CD4-positive, alpha-beta T cell treated with Interleukin-4 for 4 hours (primary cell): ENCODE results near the gene LIMA1.
"Not testable (repeated sequence)": the region's sequence is repeated elsewhere in the genome, so short reads cannot be mapped to it uniquely, and the experiment has no call there.

Experiments used
- DNase-seq: peaks from one replicate; pipeline ENCODE4 v3.0.0-alpha.2; 2020

The LIMA1 gene

GRCh38 chr12:50246873-50247612 lies 36.3 kb downstream of the LIMA1 start:
- DNase-seq: peak; percentile 47

DNA sequence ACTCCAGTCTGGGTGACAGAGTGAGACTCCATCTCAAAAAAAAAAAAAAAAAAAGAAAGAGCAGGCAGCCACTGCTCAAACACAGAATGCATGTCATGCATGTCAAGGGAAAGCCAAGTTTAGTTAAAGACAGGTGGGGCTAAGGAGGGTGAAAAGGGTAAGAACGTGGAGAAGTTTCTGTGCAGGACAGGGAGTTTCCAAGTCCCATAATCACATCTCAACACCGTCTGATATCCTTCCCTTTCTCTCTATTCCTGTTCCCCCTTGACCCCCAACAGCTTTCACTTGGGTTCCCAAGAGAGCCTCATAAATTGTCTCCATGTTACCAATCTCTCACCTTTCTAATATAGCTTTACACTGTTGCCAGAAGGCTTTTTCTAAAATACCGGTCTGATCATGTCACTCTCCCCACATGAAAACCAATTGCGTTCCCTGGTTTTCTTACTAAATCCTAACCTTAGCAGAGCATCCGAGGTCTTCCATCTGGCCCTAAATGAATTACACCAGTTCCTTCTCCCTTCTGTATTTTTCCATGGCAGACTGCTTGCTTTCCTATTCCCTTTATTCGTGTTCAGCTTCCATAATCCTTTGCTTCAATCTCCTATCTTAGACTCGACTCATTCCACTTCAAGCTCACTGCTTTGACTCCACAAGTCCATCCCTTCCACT lies 37.0 kb downstream of the LIMA1 start:
- DNase-seq: no peak

DNA sequence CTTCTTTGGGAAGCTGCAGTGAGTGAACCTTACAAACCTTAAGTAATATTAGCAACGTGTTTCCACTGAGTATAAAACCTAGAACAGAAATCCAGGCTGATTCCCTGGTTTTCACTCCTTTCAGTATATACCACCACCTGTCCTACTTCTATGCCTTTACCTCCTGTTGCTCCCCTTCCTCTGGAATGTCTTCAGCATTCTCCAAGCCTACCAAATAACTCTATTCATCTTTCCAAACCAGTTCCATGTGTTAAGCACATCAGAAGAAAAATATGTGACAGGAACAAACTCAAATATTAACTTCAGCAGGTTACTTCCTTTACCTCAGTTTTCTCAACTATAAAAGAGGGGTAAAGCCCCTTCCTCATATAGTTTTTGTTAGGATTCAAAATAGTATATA lies 39.8 kb downstream of the LIMA1 start:
- no peak for DNase-seq

DNA sequence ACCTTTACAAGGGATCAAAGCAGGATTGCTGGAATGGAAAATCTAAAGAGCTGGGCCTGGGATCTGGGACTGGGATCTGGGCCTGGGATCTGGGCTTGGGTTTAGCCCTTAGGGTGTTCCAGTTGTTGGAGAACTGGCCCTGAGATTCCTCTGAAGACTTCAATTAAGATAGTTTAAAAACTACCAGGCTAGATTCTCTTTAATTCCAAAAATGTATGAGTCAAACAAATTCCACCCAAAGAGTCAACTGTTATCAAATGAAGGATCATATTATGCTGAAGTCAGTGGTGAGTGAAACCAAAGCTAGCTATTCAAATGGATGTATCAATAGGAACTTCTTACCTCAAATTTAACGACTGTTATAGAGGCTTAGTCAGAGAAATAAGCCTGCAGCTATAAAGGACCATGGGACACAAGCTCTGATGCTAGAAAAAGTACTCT lies 40.5 kb downstream of the LIMA1 start:
- DNase-seq: no peak

GRCh38 chr12:50241178-50241577 lies 42.1 kb downstream of the LIMA1 start:
- no peak for DNase-seq

- no peak for DNase-seq
Measured at GRCh38 chr12:50240792-50241114, 42.6 kb downstream of the LIMA1 start.

DNA sequence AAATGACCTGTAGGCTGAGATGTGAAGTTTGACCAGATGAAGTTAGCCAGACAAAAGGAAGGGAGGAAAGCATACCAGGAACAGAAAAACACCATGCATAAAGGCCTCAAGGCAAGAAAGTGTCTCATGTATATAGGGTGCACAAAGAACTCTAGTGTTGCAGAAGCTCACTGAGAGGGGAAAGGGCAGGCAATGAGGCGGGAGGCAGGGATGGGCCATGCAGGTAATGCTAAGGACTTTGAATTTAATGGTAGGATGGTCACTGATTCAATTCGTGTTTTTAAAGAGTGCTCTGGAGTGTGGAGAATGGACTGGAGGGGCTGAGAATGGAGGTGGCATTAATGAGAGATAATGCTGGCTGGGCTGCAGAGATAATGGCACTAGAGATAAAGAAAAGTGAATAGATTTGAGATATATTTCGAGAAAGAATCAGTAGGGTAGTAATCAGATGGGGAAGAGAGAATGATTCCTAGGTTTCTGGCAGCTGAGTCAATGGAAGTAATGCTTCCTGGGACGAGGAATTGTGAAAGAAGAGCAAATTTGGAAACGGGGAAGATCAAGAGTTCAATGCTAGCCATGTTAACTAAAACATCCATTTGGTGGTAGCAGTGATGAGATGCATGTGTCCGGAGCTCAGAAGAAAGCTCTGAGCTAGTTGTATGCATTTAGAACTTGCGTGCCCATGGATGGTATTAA lies 43.1 kb downstream of the LIMA1 start:
- no peak for DNase-seq

DNA sequence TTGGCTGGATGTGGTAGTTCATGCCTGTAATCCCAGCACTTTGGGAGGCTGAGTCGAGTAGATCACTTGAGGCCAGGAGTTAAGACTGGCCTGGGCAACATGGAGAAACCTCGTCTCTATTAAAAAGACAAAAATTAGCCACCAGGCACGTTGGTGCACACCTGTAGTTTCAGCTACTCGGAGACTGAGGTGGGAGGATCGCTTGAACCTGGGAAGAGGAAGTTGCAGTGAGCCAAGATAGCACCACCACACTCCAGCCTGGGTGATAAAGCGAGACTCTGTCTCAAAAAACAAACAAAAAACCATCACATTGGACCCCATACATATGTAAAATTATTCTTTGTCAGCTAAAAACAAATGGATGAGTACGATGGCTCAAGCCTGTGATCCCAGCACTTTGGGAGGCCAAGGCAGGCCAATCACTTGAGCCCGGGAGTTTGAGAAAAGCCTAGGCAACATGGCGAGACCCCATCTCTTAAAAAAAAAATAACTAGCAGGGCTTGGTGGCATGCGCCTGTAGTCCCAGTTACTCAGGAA lies 43.9 kb downstream of the LIMA1 start:
- DNase-seq: no peak

- DNase-seq: no peak
Measured at GRCh38 chr12:50234347-50234746, 49.0 kb downstream of the LIMA1 start.

DNA sequence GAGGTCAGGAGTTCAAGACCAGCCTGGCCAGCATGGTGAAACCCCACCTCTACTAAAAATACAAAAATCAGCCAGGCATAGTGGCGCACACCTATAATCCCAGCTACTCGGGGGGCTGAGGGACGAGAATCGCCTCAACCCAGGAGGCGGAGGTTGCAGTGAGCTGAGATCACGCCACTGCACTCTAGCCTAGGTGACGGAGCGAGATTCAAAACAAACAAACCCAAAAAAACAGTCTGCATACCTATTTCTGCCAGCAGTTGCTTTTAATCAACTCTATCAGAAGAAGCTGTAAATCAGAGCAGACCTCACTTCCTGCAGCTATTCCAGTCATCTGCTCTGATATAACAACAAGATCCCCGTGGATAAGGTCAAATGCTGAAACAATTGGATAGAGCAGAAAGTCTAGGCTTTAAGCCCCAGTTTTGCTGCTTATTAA lies 50.5 kb downstream of the LIMA1 start:
- no peak for DNase-seq

- no peak for DNase-seq
Measured at GRCh38 chr12:50232206-50232605, 51.1 kb downstream of the LIMA1 start.

DNA sequence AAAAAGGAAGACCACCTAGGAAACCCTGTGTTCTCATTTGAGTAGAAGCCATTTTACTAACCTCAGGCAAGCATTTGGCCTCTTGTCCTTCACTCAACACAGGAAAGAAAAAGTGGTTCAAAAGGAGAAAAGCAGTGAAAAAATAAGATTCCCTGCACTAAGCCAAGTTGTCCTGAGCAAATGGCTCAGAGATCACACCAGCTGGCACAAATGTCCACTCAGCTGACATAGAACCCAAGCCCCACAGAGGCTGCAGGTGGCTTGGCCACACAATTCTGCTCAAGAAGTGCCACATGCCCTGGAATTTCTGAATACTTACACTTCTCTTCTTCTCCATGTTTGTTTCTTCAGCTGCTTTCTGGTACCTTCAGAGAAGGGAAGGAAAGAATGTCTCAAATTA lies 52.0 kb downstream of the LIMA1 start:
- no peak for DNase-seq

- DNase-seq: no peak
Measured at GRCh38 chr12:50230217-50230616, 53.1 kb downstream of the LIMA1 start.

DNA sequence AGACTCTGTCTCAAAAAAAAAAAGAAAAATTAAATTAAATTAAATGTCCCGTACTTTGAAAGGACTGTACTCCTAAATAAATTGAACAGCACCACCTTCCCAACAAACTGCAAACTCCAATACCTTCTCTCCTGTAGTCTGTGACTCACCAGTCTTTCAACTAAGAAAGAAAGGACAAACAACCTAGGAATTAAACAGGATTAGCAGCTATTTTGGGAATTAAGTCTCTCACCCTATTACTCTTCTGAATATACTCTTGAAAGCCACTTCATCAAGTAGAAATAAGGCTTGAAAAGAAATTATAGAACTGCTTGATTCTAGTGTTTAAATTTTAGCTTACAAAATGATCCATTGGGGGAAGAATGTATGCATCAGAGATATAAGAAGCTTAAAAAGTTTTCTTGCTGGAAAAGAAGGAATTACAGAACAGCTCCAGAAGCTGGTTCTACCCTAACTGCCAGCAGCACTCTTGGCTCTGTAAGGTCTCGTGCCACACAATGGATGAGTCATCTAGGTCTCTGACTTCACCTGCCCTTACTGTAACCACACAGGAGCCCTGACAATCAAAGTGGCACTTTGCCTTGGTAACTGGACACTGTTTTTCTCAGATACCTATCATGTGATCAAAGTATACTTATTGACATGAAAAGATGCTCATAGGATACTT lies 59.2 kb downstream of the LIMA1 start:
- DNase-seq: peak; percentile 82

DNA sequence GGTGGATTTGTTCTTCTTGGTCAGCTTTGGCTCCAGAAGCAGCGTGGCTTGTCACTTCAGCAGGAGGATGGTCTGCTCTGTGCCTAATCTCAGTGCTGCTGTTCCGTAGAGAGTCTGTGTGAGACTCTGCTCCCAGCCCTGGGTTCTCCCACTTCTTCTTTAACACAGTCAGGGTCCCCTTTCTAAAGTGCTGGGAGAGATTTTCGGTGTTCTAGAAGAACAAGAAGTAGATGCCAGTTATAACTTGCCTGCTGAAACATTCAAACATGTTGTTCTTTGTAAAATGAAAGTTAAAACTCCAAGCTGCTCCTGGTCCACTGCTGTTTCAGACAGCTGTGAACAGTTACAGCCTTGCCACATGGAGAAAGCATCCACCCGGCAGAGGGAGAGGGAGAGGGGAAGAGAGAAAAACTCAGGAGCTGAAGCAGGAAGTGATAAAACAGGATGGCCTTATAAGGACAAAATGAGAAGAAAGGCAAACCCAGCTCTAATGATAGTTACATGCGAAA lies 61.0 kb downstream of the LIMA1 start:
- DNase-seq: peak; percentile 49

- DNase-seq: peak; percentile 14
Measured at GRCh38 chr12:50221228-50222008, 61.9 kb downstream of the LIMA1 start.

GRCh38 chr12:50220363-50220995 lies 62.8 kb downstream of the LIMA1 start:
- DNase-seq: peak; percentile 37

DNA sequence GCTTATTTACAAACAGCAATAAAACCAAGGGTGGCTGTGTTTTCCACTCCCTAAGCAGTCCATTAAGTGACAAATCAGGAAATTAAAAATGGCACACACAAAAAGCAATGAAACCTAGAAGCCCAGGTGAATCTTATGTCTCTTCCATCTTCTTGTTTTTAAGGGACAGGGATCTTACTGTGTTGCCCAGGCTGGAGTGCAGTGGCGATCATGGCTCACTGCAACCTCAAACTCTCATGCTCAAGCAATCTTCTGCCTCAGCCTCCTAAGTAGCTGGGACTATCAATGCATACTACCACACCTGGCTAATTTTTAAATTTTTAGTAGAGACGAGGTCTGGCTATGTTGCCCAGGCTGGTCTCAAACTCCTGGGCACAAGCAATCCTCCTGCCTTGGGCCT lies 63.8 kb downstream of the LIMA1 start:
- no peak for DNase-seq

DNA sequence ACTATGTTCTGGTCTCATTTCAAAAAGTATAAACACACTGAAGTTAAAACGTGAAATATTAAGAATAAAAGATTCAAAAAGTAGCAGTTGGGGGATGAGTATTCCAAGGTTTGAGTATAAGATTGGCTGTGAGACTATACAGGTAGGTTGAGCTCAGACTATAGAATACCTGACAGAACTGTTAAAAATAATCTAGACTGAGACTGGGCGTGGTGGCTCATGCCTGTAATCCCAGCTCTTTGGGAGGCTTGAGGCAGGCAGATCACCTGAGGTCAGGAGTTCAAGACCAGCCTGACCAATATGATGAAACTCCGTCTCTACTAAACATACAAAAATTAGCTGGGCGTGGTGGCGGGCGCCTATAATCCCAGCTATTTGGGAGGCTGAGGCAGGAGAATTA lies 64.3 kb downstream of the LIMA1 start:
- not testable (repeated sequence) for DNase-seq

GRCh38 chr12:50218386-50218785 lies 64.9 kb downstream of the LIMA1 start:
- no peak for DNase-seq

DNA sequence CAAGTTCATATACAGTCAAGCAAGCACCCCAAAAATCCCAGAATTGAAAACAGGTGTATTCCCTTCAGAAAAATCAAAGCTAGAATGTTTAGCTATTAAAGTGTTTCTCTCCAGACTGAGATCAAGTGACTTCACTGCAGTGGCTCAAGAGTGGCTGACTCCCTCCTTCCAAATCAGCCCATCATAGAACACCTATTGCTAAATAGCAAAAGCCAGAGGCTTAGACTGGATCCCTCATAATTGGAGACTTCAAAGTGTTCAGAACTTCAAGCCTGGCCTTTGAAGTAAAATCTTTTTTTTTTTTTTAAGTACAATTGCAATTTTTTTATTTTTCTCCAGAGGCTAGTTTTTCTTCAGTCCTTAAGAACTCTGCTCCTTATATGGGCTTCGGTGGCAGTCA lies 66.1 kb downstream of the LIMA1 start:
- DNase-seq: no peak

DNA sequence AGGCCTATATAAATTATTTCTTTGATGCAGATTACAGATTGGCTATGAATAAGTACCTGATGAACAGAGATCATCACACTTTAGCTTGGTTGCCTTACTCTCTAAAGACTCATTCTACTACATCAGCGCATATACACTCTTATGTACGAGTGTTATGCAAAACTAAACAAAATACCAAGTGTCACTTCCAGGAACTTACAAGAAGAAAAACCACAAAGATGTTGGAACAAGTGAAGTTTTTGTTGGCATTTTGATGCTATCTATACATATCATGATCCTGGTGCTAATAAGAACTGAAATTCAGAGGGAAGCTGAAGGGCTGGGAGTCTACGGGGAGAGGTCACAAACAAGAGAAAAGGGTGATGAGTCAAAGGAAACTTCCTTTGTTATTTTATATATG lies 68.3 kb downstream of the LIMA1 start:
- DNase-seq: no peak
